Endothelial cell of umbilical vein (primary cell): ENCODE data around the gene ANKS6.

Experiments
- EZH2 ChIP-seq: IDR thresholded peaks from 2 replicates; pipeline ENCODE4 v1.6.1; 2012; ENCODE audit warnings: borderline replicate concordance, low read depth, mild to moderate bottlenecking, moderate library complexity, low read length, inconsistent platforms; ENCODE audit not compliant: severe bottlenecking
- FOS ChIP-seq: IDR thresholded peaks from 2 replicates; pipeline ENCODE4 v1.6.1; 2011; ENCODE audit warnings: mild to moderate bottlenecking, low read length, moderate library complexity, borderline replicate concordance; ENCODE audit not compliant: insufficient read depth
- GATA2 ChIP-seq: IDR thresholded peaks from 2 replicates; pipeline ENCODE4 v1.7.0; 2011; ENCODE audit warnings: low read depth, mild to moderate bottlenecking, moderate library complexity, mixed read lengths, low read length; ENCODE audit not compliant: insufficient read length, insufficient read depth
- JUN ChIP-seq: IDR thresholded peaks from 2 replicates; pipeline ENCODE4 v1.6.1; 2011; ENCODE audit warnings: borderline replicate concordance, low read depth; ENCODE audit not compliant: insufficient read length, insufficient read depth
- MYC ChIP-seq: IDR thresholded peaks from one replicate; pipeline ENCODE4 v1.6.1; 2011; ENCODE audit warnings: mild to moderate bottlenecking, low read depth, low read length
- POLR2A ChIP-seq: IDR thresholded peaks from 2 replicates; pipeline ENCODE4 v1.6.1; 2012; ENCODE audit warnings: low read depth, mild to moderate bottlenecking, control low read depth, low read length
- POLR2AphosphoS5 ChIP-seq: IDR thresholded peaks from 2 replicates; pipeline ENCODE4 v1.6.1; 2012; ENCODE audit warnings: low read depth, mild to moderate bottlenecking, control low read depth, low read length, moderate library complexity; ENCODE audit not compliant: insufficient read depth
- TF ChIP-seq, protein P1 (sequence below), 2 donors: IDR thresholded peaks; 1 replicate in 1 of 2; 2 replicates in 1 of 2; pipeline ENCODE4 v1.5.1; 2011; ENCODE audit warnings: low read length in 2 of 2, mild to moderate bottlenecking in 2 of 2, moderate library complexity in 2 of 2, control low read depth in 1 of 2, inconsistent platforms in 1 of 2, low read depth in 1 of 2; ENCODE audit not compliant: insufficient read depth in 1 of 2; ENCODE audit errors: extremely low read depth in 1 of 2
- TF ChIP-seq, protein P2 (sequence below): IDR thresholded peaks from 2 replicates; pipeline ENCODE4 v1.6.1; 2011; ENCODE audit not compliant: insufficient read depth, insufficient read length

DNA sequence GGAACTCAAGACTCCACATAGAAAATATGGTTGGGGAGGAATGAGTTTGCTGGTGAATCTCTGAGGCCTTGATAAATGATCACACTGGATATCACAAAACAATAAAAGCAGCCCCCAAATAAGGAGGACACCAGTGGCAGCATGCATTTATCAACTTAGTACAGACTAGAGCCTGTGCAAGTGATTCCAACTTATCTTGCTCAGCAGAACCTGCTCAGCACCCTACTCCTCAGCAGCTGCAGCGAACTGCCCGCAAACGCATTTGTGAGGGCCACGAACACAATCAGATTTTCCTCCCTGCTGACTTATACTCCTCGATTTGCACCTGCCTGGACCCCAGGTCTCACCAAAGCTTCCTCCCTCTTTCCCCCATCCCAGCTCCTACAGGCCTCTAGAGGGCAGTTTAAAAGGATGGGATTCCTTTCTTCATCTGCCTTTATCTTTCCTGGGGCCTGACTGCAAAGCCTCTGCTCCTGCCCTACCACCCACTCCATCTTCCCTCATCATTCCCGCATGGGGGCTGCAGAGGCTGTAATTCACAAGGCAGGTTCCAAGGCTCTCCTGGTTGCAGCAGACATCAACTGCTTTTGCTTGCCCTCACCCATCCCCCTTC lies 41.2 kb downstream of the ANKS6 start:
- TF ChIP-seq, protein P1, sequence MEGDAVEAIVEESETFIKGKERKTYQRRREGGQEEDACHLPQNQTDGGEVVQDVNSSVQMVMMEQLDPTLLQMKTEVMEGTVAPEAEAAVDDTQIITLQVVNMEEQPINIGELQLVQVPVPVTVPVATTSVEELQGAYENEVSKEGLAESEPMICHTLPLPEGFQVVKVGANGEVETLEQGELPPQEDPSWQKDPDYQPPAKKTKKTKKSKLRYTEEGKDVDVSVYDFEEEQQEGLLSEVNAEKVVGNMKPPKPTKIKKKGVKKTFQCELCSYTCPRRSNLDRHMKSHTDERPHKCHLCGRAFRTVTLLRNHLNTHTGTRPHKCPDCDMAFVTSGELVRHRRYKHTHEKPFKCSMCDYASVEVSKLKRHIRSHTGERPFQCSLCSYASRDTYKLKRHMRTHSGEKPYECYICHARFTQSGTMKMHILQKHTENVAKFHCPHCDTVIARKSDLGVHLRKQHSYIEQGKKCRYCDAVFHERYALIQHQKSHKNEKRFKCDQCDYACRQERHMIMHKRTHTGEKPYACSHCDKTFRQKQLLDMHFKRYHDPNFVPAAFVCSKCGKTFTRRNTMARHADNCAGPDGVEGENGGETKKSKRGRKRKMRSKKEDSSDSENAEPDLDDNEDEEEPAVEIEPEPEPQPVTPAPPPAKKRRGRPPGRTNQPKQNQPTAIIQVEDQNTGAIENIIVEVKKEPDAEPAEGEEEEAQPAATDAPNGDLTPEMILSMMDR (IDR thresholded peaks at IDR 0.05; ENCODE audit: extremely low read depth in 1 of 2, insufficient read depth in 1 of 2, low read depth in 1 of 2, low read length in 2 of 2): no peak
- TF ChIP-seq POLR2AphosphoS5 (no peak), POLR2A (no peak), FOS (no peak), MYC (no peak), EZH2 (no peak), JUN (no peak), GATA2 (no peak)
- TF ChIP-seq, protein P2, sequence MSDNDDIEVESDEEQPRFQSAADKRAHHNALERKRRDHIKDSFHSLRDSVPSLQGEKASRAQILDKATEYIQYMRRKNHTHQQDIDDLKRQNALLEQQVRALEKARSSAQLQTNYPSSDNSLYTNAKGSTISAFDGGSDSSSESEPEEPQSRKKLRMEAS: no peak
